AG09319 (cell line): ENCODE measurements around the gene CSRNP3.

Experiments used
- DNase-seq: peaks from one replicate; pipeline ENCODE4 v3.0.0-alpha.2; 2010; ENCODE audit warnings: low read depth; ENCODE audit errors: extremely low read depth
- TF ChIP-seq, protein P1 (sequence below): IDR thresholded peaks from 2 replicates; pipeline ENCODE4 v1.5.1; 2011; ENCODE audit warnings: low read depth, mild to moderate bottlenecking, inconsistent platforms, low read length, moderate library complexity

Gene CSRNP3

DNA sequence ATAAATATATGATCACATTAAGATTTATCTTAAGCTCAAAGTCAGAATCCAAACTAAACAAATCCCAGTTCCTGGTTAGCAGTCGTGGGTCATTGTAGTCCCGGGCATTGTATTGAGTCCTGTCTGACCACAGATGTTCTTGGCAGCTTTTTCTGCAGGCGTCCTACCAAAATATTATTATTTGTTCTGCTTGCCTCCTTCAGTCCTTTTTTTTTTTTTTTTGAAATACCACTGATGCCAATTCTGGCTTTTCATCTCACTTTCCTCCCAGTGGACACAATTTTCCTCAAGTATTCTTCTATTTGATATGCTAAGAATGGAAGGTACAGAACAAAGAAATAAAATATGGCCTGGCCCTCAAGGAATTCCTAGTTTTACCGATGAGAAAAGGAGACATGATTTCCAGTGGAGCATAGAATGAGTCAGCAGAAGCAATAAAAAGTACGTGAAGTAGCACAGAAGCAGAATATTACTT lies 151.6 kb downstream of the CSRNP3 start:
- no peak for DNase-seq
- TF ChIP-seq, protein P1, sequence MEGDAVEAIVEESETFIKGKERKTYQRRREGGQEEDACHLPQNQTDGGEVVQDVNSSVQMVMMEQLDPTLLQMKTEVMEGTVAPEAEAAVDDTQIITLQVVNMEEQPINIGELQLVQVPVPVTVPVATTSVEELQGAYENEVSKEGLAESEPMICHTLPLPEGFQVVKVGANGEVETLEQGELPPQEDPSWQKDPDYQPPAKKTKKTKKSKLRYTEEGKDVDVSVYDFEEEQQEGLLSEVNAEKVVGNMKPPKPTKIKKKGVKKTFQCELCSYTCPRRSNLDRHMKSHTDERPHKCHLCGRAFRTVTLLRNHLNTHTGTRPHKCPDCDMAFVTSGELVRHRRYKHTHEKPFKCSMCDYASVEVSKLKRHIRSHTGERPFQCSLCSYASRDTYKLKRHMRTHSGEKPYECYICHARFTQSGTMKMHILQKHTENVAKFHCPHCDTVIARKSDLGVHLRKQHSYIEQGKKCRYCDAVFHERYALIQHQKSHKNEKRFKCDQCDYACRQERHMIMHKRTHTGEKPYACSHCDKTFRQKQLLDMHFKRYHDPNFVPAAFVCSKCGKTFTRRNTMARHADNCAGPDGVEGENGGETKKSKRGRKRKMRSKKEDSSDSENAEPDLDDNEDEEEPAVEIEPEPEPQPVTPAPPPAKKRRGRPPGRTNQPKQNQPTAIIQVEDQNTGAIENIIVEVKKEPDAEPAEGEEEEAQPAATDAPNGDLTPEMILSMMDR: no peak

DNA sequence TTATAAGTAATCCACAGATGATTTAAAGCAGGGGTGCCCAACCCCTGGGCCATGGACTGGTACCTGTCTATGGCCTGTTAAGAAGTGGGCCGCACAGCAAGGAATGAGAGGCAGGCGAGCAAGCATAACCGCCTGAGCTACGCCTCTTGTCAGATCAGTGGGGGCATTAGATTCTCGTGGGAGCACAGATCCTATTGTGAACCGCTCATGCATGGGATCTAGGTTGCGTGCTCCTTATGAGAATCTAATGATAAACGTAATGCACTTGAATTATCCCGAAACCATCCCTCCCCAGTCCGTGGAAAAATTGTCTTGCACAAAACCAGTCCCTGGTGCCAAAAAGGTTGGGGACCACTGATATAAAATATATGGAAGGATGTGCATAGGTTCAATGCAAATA lies 153.7 kb downstream of the CSRNP3 start:
- TF ChIP-seq, protein P1: no peak
- DNase-seq: no peak

DNA sequence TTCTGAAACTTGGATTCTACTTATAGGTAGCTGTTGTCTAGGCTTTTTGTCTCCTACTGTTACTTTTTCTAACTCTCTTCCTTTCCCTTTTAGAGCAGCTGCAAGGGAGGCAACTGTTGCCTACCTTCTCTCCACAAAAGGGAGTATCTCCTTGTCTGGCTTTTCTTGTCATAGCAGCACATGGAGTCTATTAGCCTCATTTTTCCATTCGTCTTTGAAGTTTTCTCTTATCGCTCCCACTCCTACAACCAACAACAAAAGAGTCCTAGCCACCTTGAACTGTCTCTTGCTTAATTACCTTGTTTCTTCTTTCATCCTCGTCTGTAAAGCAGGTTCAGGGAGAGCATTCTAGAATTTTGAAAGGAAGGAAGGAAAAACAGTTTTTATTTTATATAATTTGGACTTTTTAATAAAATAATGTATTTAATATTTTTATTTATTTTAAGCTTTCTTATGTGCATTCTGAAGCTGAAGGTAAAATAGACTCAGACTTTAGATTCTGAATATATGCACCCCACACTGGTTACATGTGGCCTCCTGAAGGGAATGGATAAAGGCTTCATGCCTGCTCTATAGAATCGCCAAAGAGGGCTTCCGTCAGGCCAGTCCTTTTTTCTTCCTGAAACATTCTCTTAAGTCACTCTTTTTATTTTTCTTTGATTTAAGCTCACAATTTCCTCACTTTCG lies 154.4 kb downstream of the CSRNP3 start:
- DNase-seq: no peak
- TF ChIP-seq, protein P1: no peak

DNA sequence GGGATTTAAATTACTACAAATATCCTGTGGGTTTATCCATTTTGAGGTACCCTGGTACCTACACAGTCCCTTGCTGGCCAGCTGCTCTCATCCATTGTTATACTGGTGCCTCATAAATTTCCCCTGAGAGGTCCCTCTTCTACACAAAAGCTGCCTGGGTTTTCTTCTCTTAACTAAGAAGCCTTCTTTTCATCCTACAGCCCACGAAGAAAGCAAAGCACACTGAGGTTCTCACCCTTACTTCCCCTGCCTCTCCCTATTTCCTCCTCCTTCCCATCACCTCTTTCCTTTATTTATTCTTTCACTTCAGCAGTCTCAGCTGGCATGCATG lies 154.9 kb downstream of the CSRNP3 start:
- TF ChIP-seq, protein P1: no peak
- no peak for DNase-seq

DNA sequence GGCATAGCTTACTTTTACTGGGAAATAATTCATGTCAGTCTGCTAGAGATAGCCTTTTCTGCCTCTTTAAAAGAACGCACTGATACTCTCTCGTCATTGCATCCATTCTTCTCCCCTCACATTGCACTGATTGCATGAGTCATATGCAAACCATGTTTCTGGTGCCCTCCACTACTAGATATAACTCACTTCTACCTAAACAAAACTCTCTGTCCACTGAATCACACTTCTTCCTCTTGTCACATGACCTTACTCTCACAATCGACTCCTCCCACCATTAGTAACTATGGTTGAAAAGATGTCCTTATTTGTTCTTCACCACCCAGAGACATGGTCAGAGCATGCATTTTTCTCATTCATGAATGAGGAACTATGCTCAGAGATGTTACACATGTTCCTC lies 158.0 kb downstream of the CSRNP3 start:
- DNase-seq: no peak

DNA sequence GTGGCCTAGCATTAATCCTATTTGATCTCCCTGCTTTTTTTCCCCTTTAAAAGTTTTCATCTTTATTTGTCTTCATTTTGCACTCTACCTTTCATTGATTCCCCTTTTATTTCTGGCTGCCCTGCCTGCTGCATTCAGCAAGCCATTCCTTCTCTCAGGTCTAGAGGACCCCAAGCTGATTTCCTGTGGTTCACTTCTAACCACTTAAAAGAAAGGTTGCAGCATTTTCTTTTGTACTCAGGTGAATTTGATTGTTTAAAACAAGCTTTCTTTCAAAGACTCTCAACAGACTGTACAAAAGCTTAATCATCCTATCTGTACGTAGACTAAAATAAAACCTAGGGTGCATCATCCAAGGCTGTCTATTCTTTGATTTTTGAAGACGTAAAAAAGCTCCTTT lies 160.3 kb downstream of the CSRNP3 start:
- TF ChIP-seq, protein P1: no peak
- no peak for DNase-seq

More for the DNA sequence above, 158.0 kb downstream of the CSRNP3 start:
- TF ChIP-seq, protein P1: no peak

DNA sequence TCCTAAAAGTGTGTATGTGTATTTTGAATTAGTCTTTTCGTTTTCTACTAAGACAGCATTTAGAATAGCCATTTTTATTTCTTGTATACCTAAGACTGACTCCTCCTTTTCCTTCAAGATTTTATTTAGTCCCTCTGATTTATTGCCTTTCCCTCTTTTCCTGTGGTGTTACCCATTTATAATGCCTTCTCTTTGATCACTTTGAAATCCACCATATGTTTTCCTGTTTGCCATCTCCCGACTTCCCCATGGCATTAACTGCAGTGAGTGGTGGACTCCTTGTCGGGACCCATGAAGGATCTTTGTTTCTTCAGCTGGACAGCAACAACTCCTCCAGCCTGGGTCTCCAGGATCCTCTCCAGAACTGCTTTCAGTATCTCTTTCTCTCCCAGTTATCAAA lies 160.7 kb downstream of the CSRNP3 start:
- DNase-seq: no peak
- TF ChIP-seq, protein P1: no peak
